Measurements from ENCODE around the gene LRP3.
"Not testable (repeated sequence)": the region's sequence is repeated elsewhere in the genome, so short reads cannot be mapped to it uniquely, and the experiment has no call there.

DNA sequence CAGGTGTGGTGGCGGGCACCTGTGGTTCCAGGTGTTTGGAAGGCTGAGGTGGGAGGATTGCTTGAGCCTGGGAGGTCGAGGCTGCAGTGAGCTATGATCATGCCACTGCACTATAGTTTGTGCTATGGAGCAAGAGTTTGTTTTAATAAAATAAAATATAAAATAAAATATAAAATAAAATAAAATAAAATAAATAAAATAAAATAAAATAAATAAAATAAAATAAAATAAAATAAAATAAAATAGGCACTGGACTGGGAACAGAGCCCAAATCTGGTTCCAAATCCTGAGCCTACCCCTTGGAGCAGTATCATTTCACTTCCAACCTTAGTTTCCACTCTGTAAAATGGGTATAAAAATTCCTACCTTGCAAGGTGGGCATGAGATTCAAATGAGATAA lies 28.1 kb downstream of the LRP3 start:
- TF ChIP-seq, protein P1, sequence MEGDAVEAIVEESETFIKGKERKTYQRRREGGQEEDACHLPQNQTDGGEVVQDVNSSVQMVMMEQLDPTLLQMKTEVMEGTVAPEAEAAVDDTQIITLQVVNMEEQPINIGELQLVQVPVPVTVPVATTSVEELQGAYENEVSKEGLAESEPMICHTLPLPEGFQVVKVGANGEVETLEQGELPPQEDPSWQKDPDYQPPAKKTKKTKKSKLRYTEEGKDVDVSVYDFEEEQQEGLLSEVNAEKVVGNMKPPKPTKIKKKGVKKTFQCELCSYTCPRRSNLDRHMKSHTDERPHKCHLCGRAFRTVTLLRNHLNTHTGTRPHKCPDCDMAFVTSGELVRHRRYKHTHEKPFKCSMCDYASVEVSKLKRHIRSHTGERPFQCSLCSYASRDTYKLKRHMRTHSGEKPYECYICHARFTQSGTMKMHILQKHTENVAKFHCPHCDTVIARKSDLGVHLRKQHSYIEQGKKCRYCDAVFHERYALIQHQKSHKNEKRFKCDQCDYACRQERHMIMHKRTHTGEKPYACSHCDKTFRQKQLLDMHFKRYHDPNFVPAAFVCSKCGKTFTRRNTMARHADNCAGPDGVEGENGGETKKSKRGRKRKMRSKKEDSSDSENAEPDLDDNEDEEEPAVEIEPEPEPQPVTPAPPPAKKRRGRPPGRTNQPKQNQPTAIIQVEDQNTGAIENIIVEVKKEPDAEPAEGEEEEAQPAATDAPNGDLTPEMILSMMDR (IDR thresholded peaks at IDR 0.05; ENCODE audit: insufficient read depth, low read length), result not testable (repeated sequence)
- not testable (repeated sequence) for TF ChIP-seq REST (IDR thresholded peaks at IDR 0.05; ENCODE audit: insufficient replicate concordance, low read depth)

Data from HL-60 (cell line).